ENCODE measurements around the gene PDE6B.

- TF ChIP-seq, protein P1, sequence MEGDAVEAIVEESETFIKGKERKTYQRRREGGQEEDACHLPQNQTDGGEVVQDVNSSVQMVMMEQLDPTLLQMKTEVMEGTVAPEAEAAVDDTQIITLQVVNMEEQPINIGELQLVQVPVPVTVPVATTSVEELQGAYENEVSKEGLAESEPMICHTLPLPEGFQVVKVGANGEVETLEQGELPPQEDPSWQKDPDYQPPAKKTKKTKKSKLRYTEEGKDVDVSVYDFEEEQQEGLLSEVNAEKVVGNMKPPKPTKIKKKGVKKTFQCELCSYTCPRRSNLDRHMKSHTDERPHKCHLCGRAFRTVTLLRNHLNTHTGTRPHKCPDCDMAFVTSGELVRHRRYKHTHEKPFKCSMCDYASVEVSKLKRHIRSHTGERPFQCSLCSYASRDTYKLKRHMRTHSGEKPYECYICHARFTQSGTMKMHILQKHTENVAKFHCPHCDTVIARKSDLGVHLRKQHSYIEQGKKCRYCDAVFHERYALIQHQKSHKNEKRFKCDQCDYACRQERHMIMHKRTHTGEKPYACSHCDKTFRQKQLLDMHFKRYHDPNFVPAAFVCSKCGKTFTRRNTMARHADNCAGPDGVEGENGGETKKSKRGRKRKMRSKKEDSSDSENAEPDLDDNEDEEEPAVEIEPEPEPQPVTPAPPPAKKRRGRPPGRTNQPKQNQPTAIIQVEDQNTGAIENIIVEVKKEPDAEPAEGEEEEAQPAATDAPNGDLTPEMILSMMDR (conservative IDR thresholded peaks at IDR 0.05 in 1 of 2, IDR thresholded peaks at IDR 0.05 in 1 of 2; ENCODE audit: extremely low read depth in 1 of 2, insufficient read depth in 1 of 2, low read depth in 1 of 2, low read length in 2 of 2), result no peak
- TF ChIP-seq EZH2 (IDR thresholded peaks at IDR 0.05; ENCODE audit: borderline replicate concordance, low read length), result no peak
These were observed 36.7 kb downstream of the PDE6B start for GRCh38 chr4:661881-662761.
